GM19193 (cell line): ENCODE results near the gene CNTNAP2.

Source experiments
- POLR2A ChIP-seq: IDR thresholded peaks from 4 replicates; pipeline ENCODE4 v1.6.1; 2011; ENCODE audit not compliant: insufficient read depth, insufficient read length; ENCODE audit errors: extremely low read depth

Gene CNTNAP2

DNA sequence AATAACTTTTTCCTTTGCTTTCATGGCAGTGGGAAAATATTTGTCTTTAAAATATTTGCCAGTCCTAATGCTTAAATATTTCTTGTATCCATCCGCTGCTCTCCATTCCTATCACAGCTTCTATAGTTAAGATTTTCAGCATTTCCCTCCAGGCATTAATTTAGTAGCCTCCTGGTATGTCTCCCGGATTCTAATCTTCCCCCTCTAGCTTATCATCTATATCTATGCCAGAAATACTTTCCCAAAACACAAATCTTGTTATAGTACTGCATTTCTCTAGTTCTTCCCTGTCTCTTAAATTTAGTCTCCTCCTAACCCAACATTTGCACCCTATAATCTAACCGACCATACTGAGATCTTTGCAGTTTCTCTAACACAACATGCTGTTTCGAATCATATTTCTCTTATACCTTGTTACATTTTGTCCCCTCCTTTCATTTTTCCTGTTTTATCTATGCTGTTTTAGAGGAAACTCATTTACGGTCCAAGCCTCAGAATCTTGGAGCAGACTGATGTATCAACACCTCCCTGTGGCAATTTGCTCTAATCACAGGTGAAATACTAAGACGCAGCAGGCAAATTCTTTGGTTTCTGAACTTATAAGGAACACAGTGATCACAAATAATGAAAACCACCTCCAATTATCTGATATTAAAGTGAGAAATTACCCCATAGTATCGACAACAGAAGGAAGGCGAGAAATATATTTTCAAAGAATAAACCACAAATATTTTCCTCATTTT is 10.3 kb downstream of the CNTNAP2 start:
- TF ChIP-seq POLR2A: no peak

DNA sequence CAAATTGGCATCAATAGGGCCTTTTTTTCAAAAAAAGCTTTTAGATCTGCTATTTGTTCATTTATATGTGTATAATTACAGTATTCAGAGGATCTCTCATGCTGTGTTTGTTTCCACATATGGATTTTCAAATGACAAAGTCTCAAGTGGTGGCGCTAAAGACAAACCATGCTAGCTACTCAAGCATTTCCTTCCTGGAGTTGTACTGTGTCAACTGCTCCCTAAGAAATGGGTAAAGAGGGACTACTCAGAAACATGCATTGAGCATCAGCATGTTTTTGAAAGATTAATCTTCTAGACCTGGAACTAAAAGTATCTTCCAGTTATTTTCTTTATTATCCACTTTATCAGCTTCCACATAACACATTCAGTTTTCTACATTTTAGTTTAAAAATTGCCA is 12.7 kb downstream of the CNTNAP2 start:
- no peak for TF ChIP-seq POLR2A

DNA sequence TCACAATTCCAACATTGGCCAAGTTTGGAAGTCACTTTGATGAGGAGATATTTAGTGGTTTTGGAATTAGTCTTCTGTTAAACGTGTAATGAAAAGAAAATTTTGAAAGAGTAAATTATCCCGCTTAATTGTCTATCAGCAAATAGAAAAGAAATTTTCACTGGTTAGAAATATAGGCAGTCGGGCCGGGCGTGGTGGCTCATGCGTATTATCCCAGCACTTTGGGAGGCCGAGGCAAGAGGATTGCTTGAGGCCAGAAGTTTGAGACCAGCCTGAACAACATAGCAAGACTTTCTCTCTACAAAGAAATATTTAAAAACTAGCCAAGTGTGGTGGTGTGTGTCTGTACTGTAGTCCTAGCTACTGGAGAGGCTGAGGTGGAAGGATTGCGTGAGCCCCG is 13.4 kb downstream of the CNTNAP2 start:
- TF ChIP-seq POLR2A: no peak

DNA sequence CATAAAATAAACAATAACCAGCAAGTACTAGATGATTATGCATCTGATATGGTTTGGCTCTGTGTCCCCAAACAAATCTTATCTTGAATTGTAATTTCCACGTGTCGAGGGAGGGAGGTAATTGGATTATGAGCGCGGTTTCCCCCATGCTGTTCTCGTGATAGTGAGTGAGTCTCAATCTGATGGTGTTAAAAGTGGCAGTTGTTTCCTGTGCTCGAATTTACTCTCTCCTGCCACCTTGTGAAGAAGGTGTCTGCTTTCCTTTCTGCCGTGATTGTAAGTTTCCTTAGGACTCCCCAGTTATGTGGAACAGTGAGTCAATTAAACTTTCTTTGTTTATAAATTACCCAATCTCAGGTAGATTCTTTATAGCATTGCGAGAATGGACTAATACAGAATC is 15.1 kb downstream of the CNTNAP2 start:
- TF ChIP-seq POLR2A: no peak

DNA sequence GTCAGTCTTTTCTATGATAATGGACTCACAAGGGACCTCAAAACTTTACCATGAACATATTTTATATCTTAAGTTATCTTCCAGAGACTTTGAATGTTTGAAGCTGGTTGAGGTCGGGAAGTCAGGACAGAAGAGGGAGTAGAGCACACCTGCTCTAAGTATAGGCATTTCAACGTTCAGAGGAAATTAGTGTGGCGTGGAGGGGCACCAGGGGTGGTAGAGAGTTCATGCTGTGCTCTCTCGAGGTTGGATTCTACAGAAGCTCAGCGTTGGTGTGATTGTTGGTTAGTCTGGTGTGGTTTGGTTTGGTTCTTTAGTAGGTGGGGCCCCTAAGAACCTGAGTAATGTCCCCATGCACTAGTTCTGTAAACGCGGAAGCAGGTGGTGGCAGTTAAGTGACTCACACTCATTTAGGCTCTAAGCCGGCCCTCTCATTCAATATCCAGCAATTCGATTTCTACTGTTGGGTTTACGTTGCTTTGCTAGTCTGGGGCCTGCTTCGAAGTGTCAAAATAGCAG is 19.8 kb downstream of the CNTNAP2 start:
- TF ChIP-seq POLR2A: no peak

DNA sequence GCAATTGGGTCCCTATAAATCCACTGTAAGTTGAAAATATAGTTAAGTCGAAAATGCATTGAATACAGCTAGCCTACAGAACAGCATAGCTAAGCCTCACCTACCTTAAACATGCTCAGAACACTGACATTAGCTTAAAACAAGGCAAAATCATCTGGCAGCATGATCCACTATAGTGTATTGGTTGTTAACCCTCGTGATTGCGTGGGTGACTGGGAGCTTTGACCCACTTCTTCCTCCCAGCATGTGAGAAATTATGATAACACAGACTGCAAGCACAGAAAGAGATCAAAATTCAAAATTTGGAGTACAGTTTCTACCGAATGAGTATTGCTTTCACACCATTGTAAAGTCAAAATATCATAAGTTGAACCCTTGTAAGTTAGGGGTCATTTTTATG is 22.3 kb downstream of the CNTNAP2 start:
- TF ChIP-seq POLR2A: no peak

DNA sequence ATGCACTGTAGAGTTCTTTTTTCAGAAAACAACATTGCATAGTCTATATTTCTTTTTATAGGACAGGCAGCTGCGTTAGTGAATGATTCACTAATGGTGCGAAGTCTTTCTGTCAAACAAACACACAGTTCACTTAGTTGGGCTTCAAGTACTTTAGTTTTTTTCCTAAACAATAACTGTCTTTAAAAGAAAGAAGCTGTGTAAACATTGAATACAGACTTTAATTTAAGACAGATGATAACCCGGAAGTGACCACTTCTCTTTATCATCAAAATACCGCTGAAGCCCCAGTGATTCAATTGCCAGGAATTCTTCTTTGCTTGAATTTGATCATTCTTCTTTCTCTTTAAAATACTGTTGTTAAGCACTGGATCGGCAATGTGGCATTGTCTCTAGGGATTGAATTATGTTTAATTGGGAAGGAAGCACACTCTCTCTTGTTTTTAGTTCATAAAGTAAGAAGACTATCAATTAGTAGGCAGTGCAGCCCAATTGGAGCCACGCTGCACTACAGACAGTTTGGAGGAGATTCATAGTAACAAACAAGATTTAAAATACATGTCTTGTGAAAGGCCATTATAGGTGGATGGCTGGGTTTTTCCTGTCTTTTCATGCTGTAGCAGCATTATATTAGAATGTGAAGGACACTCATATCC is 30.4 kb downstream of the CNTNAP2 start:
- TF ChIP-seq POLR2A: no peak

DNA sequence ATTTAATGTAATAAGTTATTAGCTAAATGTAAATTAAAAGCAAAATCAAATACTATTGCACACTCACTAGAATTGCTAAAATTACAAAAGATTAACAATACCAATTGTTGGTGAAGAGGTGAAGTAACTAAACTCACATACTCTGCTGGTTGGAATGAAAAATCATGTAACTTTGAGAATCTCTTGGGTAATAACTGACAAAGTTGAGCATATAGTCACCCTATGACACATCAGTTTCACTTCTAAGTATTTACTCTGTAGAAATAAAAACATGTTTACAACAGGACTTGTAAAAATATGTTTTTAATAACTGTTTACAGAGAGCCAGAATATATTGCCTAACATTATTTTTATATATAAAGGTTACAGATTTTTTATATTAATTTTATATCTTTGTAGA is 33.6 kb downstream of the CNTNAP2 start:
- no peak for TF ChIP-seq POLR2A

DNA sequence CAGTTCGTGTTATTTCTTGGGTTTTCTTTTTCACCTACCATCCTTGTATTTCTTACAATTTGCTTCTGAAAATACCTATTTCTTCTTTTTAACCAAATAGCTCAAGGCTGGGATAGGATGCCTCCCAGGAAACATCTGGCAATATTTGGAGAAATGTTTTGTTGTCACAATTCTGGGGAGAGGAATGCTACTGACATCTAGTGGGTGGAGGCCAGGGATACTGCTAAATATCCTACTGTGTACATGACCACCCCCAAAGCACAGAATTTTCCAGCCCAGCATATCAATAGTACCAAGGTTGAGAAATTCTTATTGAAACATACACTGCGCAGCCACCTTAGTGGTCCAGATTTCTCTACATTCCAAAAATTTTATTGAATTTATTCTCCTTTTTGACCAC is 55.5 kb downstream of the CNTNAP2 start:
- TF ChIP-seq POLR2A: no peak

DNA sequence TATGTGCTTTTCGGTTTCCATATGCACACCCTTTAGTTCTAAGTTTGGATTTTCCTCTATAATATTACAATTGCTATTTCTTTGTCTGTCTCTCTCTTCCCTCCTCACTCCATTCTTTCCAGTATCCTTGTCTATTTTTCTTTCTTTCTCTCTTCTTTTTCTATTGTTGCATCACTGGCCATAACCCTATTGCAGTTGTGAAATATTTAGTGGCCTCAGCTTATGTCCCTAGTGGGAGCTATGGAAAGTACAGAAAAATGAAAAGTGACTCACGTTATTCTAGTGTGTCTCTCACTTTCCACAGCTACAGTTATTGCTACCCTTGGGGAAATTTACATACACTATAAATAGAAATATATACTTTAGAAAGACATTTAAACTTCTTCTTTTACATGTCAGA is 59.1 kb downstream of the CNTNAP2 start:
- no peak for TF ChIP-seq POLR2A

DNA sequence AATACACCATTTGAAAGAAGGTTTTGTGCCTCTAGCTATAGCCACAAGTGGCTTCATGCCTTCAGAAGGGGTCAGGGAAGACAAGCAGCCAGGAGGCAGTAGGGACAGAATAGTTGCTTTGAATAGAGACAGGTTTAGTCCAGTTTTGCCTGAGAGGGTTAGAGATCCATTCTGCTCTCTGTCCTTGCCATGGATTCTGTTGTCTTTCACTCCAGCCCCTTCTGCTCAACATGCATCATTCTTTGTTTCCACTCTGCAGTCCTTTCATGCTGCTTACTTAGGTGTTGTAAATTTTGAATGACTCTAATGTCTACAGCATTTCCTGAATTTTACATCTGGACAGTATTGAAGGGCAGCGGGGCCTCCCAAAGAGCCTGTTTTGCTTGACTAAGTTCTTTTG is 60.3 kb downstream of the CNTNAP2 start:
- TF ChIP-seq POLR2A: no peak

DNA sequence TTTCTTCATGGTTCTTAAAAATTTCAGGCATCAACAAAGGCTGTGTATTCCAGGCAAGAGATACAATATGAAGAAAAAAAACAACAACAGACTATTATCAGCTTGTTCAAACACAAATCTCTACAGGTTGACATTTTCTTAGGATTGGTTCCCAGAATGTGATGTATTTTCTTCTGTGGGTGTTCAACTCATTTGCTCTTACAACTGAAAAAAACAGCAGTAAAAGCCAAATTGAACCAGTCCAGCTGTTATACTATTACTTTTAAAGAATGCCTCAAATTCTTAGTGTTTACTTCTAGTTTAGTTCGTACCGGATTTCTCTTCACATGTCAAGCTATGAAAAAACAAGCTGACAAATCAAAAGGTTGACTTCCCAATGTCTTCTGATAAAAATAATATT is 60.7 kb downstream of the CNTNAP2 start:
- TF ChIP-seq POLR2A: no peak

DNA sequence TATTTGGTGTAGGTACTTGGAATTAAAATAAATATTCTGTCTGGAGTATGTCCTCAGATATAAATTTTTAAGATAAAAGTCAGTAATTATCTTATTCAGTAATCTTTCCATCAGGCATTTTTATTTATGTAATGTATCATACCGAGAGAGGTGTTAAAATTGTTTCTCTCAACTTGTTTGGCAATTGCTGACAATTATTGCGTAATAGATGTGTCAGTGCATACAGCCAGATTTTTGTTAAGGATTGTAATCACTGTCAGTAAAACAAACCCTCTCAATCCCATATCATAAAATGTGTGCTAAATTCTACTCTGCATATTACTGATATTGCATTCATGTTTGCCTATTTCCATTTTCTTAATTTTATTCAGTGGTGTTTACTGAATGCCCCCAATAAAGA is 69.2 kb downstream of the CNTNAP2 start:
- TF ChIP-seq POLR2A: no peak

DNA sequence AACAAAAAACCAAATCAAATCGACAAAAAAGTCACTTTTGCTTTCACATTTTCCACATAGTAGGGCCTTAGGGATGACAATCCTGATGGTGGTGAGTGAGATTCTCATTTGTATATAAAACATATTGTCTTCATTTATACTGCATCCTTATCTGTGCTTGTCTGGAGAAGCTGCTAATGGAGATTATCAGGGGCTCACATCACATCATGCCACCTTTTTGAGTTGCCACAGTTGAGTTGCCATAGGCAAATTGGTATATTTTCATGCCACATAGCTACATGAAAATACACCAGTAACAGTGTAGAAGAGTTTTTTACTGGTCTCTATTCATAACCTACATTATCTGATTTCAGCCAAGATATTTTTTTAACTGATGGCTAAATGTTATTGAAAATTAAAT is 85.3 kb downstream of the CNTNAP2 start:
- no peak for TF ChIP-seq POLR2A

DNA sequence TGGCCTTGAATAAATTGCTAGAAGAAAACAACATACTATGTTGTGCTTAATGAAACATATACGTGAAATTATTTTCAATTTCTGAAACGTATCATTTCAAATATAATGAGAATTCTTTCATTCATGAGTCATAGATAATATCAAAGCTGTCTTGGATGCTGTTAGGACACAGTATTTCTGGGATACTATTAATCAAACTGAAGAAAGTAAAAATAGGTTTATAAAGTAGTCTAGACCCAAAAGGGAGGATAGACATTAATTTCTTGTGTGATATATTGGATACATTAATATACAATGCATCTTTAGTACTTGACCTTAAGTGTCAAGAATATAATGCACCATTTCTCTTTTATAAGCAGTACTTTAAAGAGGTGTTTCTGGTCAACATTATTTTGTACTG is 89.7 kb downstream of the CNTNAP2 start:
- TF ChIP-seq POLR2A: no peak

DNA sequence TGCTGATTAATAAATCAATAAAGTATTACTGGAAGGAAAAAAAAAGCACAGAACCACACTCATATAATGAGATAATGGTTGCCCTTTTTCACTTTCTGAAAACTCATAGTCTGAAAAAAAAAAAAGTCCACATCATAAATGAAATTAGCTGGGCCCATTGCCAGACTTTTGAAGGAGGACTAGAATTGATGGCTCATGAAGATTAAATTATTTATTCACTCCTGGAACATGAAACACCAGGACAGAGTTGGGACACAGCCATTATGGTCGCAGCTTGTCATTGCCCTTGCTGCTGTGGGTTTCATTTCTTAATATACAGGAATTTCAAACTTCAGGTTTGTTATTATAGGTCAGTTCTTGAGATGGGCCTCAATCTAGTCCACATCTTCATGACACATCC is 91.9 kb downstream of the CNTNAP2 start:
- no peak for TF ChIP-seq POLR2A

DNA sequence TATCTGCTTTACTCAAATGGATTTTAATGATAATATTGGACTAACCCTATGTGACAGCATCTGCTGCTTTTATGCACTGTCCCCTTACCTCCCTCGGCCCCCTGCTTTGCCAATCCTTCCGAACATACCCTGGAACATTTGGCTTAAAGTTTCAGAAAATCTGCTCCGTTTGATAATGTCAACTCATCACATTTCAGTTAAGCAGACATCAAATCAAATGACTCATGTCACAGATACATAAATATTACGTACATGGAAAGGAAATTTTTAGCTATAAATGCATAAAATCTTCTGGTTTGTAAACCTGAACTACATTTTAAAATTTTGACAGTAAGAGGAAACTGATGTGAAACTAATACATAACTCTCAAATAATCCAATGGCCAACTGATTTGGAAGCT is 98.2 kb downstream of the CNTNAP2 start:
- TF ChIP-seq POLR2A: no peak

DNA sequence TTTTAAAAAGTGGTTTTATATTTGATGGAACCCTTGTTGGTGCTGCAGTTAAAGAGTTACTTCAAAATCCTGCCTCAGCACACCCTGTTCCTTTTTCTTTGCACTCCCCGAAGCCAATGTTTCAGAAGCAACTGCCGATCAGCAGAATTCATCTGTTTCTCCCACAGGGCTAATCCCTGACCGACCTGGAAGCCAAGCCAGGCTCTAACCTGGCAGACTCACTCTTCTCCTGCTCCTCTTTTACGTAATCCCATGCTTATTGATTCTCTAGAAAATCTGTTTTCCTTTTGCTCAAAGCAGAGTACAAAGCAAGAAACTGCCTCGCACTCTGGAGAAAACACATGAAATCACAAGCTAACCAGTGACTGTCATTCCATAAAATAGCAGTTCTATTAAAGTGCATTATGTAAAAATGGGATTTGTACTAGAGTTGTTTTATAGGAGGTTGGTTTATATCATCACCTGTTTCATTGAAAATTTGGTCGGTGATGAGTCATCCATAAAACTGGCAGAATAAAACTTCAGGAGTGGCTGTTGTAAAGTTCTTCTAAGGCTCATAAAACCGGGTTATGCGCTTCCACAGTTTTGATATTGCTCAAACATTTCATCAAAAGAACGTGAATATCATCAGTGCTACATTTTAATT is 99.9 kb downstream of the CNTNAP2 start:
- TF ChIP-seq POLR2A: no peak
